GM23338 (cell line): ENCODE data around the gene POPDC2. TPM values are rescaled to one million over a fixed set of nuclear protein-coding genes. Genes with fewer than 3 reads are reported as not detected.

Experiments
- ATAC-seq: fragments of 200-7000 bp; cut with Tn5 transposase; 3 replicates; pipeline ENCODE4 v1.9.1; 2020
- DNase-seq: peaks from one replicate; pipeline ENCODE4 v3.0.0-alpha.2; 2015; ENCODE audit warnings: low spot score
- H2AFZ ChIP-seq: fragments of 200-600 bp; sonication (generic); 2 replicates; pipeline ENCODE4 v1.8.0; 2016; ENCODE audit warnings: antibody characterized with exemption, mild to moderate bottlenecking, moderate library complexity
- H3F3A ChIP-seq: fragments of 200-600 bp; sonication (generic); replicated peaks from 2 replicates; pipeline ENCODE4 v1.8.0; 2017; ENCODE audit warnings: antibody characterized with exemption, mixed run types, low read depth
- H3K27ac ChIP-seq: fragments of 200-600 bp; sonication (generic); 2 replicates; pipeline ENCODE4 v1.6.1; 2016; ENCODE audit warnings: low read depth
- H3K27me3 ChIP-seq: fragments of 200-600 bp; sonication (generic); 2 replicates; pipeline ENCODE4 v1.8.0; 2016; ENCODE audit warnings: mild to moderate bottlenecking, mixed run types, moderate library complexity; ENCODE audit not compliant: insufficient read depth
- H3K36me3 ChIP-seq: fragments of 200-600 bp; sonication (generic); 2 replicates; pipeline ENCODE4 v1.8.0; 2016; ENCODE audit warnings: mild to moderate bottlenecking; ENCODE audit not compliant: insufficient read depth
- H3K4me1 ChIP-seq: fragments of 200-600 bp; sonication (generic); 2 replicates; pipeline ENCODE4 v1.8.0; 2016; ENCODE audit warnings: mild to moderate bottlenecking, moderate library complexity; ENCODE audit not compliant: insufficient read depth
- H3K4me2 ChIP-seq: fragments of 200-600 bp; sonication (generic); 2 replicates; pipeline ENCODE4 v1.7.1; 2017; ENCODE audit warnings: mixed run types
- H3K4me3 ChIP-seq: fragments of 200-600 bp; sonication (generic); 2 replicates; pipeline ENCODE4 v1.6.1; 2016; ENCODE audit warnings: mixed run types
- H3K79me2 ChIP-seq: fragments of 200-600 bp; sonication (generic); replicated peaks from 2 replicates; pipeline ENCODE4 v1.8.0; 2017; ENCODE audit warnings: mild to moderate bottlenecking; ENCODE audit not compliant: insufficient read depth
- H3K9me2 ChIP-seq: fragments of 200-600 bp; sonication (generic); 2 replicates; pipeline ENCODE4 v1.8.0; 2017; ENCODE audit not compliant: insufficient read depth
- H4K20me1 ChIP-seq: fragments of 200-600 bp; sonication (generic); replicated peaks from 2 replicates; pipeline ENCODE4 v1.8.0; 2017; ENCODE audit warnings: mild to moderate bottlenecking; ENCODE audit not compliant: insufficient read depth
- H3K27ac Mint-ChIP-seq: 2 replicates; pipeline ENCODE4 v1.8.0; 2020; ENCODE audit warnings: inconsistent platforms, mild to moderate bottlenecking, moderate library complexity, mixed read lengths
- H3K27me3 Mint-ChIP-seq: 3 replicates; pipeline ENCODE4 v1.8.0; 2022; ENCODE audit warnings: low read depth, mild to moderate bottlenecking, moderate library complexity, mixed read lengths, inconsistent platforms; ENCODE audit not compliant: insufficient read depth, poor library complexity
- H3K36me3 Mint-ChIP-seq: 3 replicates; pipeline ENCODE4 v1.8.0; 2021; ENCODE audit warnings: low read depth, mild to moderate bottlenecking, inconsistent platforms, moderate library complexity, mixed read lengths
- H3K4me1 Mint-ChIP-seq: 3 replicates; pipeline ENCODE4 v1.8.0; 2020; ENCODE audit warnings: mild to moderate bottlenecking, inconsistent platforms, mixed read lengths
- H3K4me3 Mint-ChIP-seq: 3 replicates; pipeline ENCODE4 v1.8.0; 2021; ENCODE audit warnings: moderate library complexity, mild to moderate bottlenecking, inconsistent platforms, mixed read lengths
- H3K9me3 Mint-ChIP-seq: 3 replicates; pipeline ENCODE4 v1.8.0; 2020; ENCODE audit warnings: moderate library complexity, mild to moderate bottlenecking, inconsistent platforms, mixed read lengths
- CREB1 ChIP-seq: fragments of 250-450 bp; sonication (Bioruptor Pico); IDR thresholded peaks from 2 replicates; pipeline ENCODE4 v1.5.0; 2020; ENCODE audit warnings: low read depth, mild to moderate bottlenecking, moderate library complexity
- CTCF ChIP-seq, 2 experiments: fragments of 200-600 bp in 1 of 2; sonication (generic) in 1 of 2; conservative IDR thresholded peaks; 2 replicates each; pipeline versions ENCODE4 v1.5.1 to v1.6.1; 2016 to 2017; ENCODE audit warnings: antibody characterized with exemption in 2 of 2, low read depth in 2 of 2, mild to moderate bottlenecking in 2 of 2, moderate library complexity in 1 of 2
- EZH2 ChIP-seq: fragments of 200-600 bp; sonication (generic); IDR thresholded peaks from one replicate; pipeline ENCODE4 v1.8.0; 2017; ENCODE audit warnings: antibody characterized with exemption, mild to moderate bottlenecking, low read depth; ENCODE audit not compliant: unreplicated experiment
- JUNB ChIP-seq: IDR thresholded peaks from one replicate; pipeline ENCODE4 v1.6.1; 2016; ENCODE audit warnings: antibody characterized with exemption; ENCODE audit not compliant: unreplicated experiment
- NANOG ChIP-seq: IDR thresholded peaks from 2 replicates; pipeline ENCODE4 v1.6.1; 2016; ENCODE audit warnings: antibody characterized with exemption, borderline replicate concordance
- POLR2AphosphoS5 ChIP-seq: IDR thresholded peaks from 2 replicates; pipeline ENCODE4 v1.6.1; 2016; ENCODE audit warnings: antibody characterized with exemption, low read depth
- REST ChIP-seq: IDR thresholded peaks from one replicate; pipeline ENCODE4 v1.6.1; 2018; ENCODE audit warnings: antibody characterized with exemption; ENCODE audit not compliant: unreplicated experiment
- STAT1 ChIP-seq: IDR thresholded peaks from one replicate; pipeline ENCODE4 v1.6.1; 2016; ENCODE audit warnings: antibody characterized with exemption; ENCODE audit not compliant: unreplicated experiment
- ZNF114 ChIP-seq: fragments of 250-450 bp; sonication (Bioruptor Pico); IDR thresholded peaks from 2 replicates; pipeline ENCODE4 v1.5.0; 2020; ENCODE audit warnings: mild to moderate bottlenecking, moderate library complexity
- ZNF331 ChIP-seq: fragments of 250-450 bp; sonication (Bioruptor Pico); IDR thresholded peaks from 2 replicates; pipeline ENCODE4 v1.5.0; 2020; ENCODE audit warnings: low read depth, mild to moderate bottlenecking, moderate library complexity
- ZNF462 ChIP-seq: fragments of 250-450 bp; sonication (Bioruptor Pico); IDR thresholded peaks from 2 replicates; pipeline ENCODE4 v1.5.0; 2020; ENCODE audit warnings: mild to moderate bottlenecking, moderate library complexity
- polyA plus RNA-seq: library from polyadenylated mRNA; unstranded; fragments of >200 nt; fragmentation: Nextera tagmentation; extraction: Ambion mirVana; gene quantifications from 2 replicates; pipeline ENCODE4 v1.2.1, GENCODE V29; 2016
- total RNA-seq: library from RNA; depleted of rRNA; stranded (reverse); fragments of >200 nt; shearing (Covaris generic); gene quantifications from 2 replicates; pipeline ENCODE4 v1.2.3, GENCODE V29; 2014

POPDC2 gene
- total and polyA plus RNA-seq, 2 experiments from 2014 or later: 0.36 TPM; not detected in 1

- no peaks in the 10 kb centered on the region for H3K36me3 Mint-ChIP-seq
- Histone ChIP-seq H3F3A (no peaks in the 10 kb centered on the region), H3K4me1 (no peaks in the 10 kb centered on the region), H2AFZ (no peak overlapping the region; the same call in 1 of the 2 replicates), H3K36me3 (no peaks in the 10 kb centered on the region), H3K4me3 (no peak overlapping the region), H3K79me2 (no peaks in the 10 kb centered on the region), H4K20me1 (no peaks in the 10 kb centered on the region), H3K4me2 (no peak overlapping the region), H3K9me2 (0 out of 2 replicates have a peak, but pooled peaks cover 3% of the 10 kb centered on the region), H3K27ac (no peak overlapping the region), H3K27me3 (no peaks in the 10 kb centered on the region)
- peaks cover 2% of the 10 kb centered on the region; the same call in 1 of the 3 replicates for H3K4me1 Mint-ChIP-seq
- no peak for DNase-seq
- H3K9me3 Mint-ChIP-seq: no peaks in the 10 kb centered on the region
- H3K27ac Mint-ChIP-seq: no peak overlapping the region
- H3K4me3 Mint-ChIP-seq: no peak overlapping the region
- no peak for ATAC-seq
- H3K27me3 Mint-ChIP-seq: no peaks in the 10 kb centered on the region
- TF ChIP-seq POLR2AphosphoS5: no peak
- TF ChIP-seq REST: no peak
These were observed 48.7 kb downstream of the POPDC2 start for GRCh38 chr3:119611664-119612063.

GRCh38 chr3:119609301-119609700 lies 51.1 kb downstream of the POPDC2 start:
- Histone ChIP-seq H3K27ac (no peak overlapping the region), H4K20me1 (no peaks in the 10 kb centered on the region), H3K4me1 (no peaks in the 10 kb centered on the region), H3K36me3 (no peaks in the 10 kb centered on the region), H3K79me2 (no peaks in the 10 kb centered on the region), H3K9me2 (0 out of 2 replicates have a peak, but pooled peaks cover 3% of the 10 kb centered on the region), H3K4me2 (no peak overlapping the region), H2AFZ (0 out of 2 replicates have a peak overlapping the region, but pooled peaks have one; percentile 23), H3K27me3 (no peaks in the 10 kb centered on the region), H3K4me3 (no peak overlapping the region), H3F3A (no peaks in the 10 kb centered on the region)
- no peak overlapping the region for H3K27ac Mint-ChIP-seq
- no peaks in the 10 kb centered on the region for H3K9me3 Mint-ChIP-seq
- H3K4me1 Mint-ChIP-seq: peaks cover 2% of the 10 kb centered on the region; the same call in 1 of the 3 replicates
- no peak for ATAC-seq
- H3K36me3 Mint-ChIP-seq: no peaks in the 10 kb centered on the region
- DNase-seq: no peak
- no peaks in the 10 kb centered on the region for H3K27me3 Mint-ChIP-seq
- H3K4me3 Mint-ChIP-seq: no peak overlapping the region
- TF ChIP-seq NANOG (no peak), POLR2AphosphoS5 (no peak), ZNF331 (CRISPR knock-in tag) (no peak), CTCF (conservative IDR thresholded peaks at IDR 0.05; ENCODE audit: low read depth in 2 of 2) (no peak), ZNF462 (CRISPR knock-in tag) (no peak), STAT1 (no peak), EZH2 (no peak), JUNB (no peak), ZNF114 (CRISPR knock-in tag) (no peak), CREB1 (CRISPR knock-in tag) (no peak)
